ENCODE results near the gene CDK1.

The CDK1 gene

GRCh38 chr10:60799971-60800650 lies 21.8 kb downstream of the CDK1 start:
- WGBS, result 100% methylated on average over 1 of the region's 1 CpG
- no peaks in the 10 kb centered on the region for H3K27me3 ChIP-seq (ENCODE audit: insufficient read depth, low read length)

GRCh38 chr10:60800918-60801317 lies 22.6 kb downstream of the CDK1 start:
- no peaks in the 10 kb centered on the region for H3K9me3 ChIP-seq (ENCODE audit: insufficient read depth, low read depth, low read length)
- H3K36me3 ChIP-seq (ENCODE audit: insufficient read depth, low read length), result peaks cover 17% of the 10 kb centered on the region
- no peak overlapping the region for H3K4me3 ChIP-seq (ENCODE audit: low read length)
- no peak overlapping the region for H3K27ac ChIP-seq (ENCODE audit: low read depth, low read length)
- H3K4me1 ChIP-seq (ENCODE audit: insufficient read depth, low read length), result no peaks in the 10 kb centered on the region
- no peak overlapping the region for H3K9ac ChIP-seq (ENCODE audit: low read depth, low read length)
- H3K27me3 ChIP-seq (ENCODE audit: insufficient read depth, low read length), result no peaks in the 10 kb centered on the region

More at GRCh38 chr10:60799971-60800650, 21.8 kb downstream of the CDK1 start:
- Histone ChIP-seq H3K36me3 (ENCODE audit: insufficient read depth, low read length) (peaks cover 25% of the 10 kb centered on the region), H3K9ac (ENCODE audit: low read depth, low read length) (no peak overlapping the region), H3K4me1 (ENCODE audit: insufficient read depth, low read length) (no peaks in the 10 kb centered on the region), H3K4me3 (ENCODE audit: low read length) (no peak overlapping the region), H3K9me3 (ENCODE audit: insufficient read depth, low read depth, low read length) (no peaks in the 10 kb centered on the region), H3K27ac (ENCODE audit: low read depth, low read length) (no peak overlapping the region)

GRCh38 chr10:60801522-60801921 lies 23.2 kb downstream of the CDK1 start:
- 80% methylated on average over 1 of the region's 1 CpG for WGBS
- Histone ChIP-seq H3K36me3 (ENCODE audit: insufficient read depth, low read length) (peaks cover 12% of the 10 kb centered on the region), H3K4me1 (ENCODE audit: insufficient read depth, low read length) (no peaks in the 10 kb centered on the region), H3K9ac (ENCODE audit: low read depth, low read length) (no peak overlapping the region), H3K27ac (ENCODE audit: low read depth, low read length) (no peak overlapping the region), H3K4me3 (ENCODE audit: low read length) (no peak overlapping the region), H3K27me3 (ENCODE audit: insufficient read depth, low read length) (no peaks in the 10 kb centered on the region), H3K9me3 (ENCODE audit: insufficient read depth, low read depth, low read length) (no peaks in the 10 kb centered on the region)

GRCh38 chr10:60803433-60803832 lies 25.2 kb downstream of the CDK1 start:
- Histone ChIP-seq H3K9me3 (ENCODE audit: insufficient read depth, low read depth, low read length) (no peaks in the 10 kb centered on the region), H3K9ac (ENCODE audit: low read depth, low read length) (no peak overlapping the region), H3K4me1 (ENCODE audit: insufficient read depth, low read length) (no peaks in the 10 kb centered on the region), H3K27me3 (ENCODE audit: insufficient read depth, low read length) (no peaks in the 10 kb centered on the region), H3K36me3 (ENCODE audit: insufficient read depth, low read length) (no peaks in the 10 kb centered on the region), H3K27ac (ENCODE audit: low read depth, low read length) (no peak overlapping the region), H3K4me3 (ENCODE audit: low read length) (no peak overlapping the region)
- WGBS, result 79% methylated on average over 4 of the region's 5 CpGs

GRCh38 chr10:60803865-60804264 lies 25.6 kb downstream of the CDK1 start:
- Histone ChIP-seq H3K36me3 (ENCODE audit: insufficient read depth, low read length) (no peaks in the 10 kb centered on the region), H3K27me3 (ENCODE audit: insufficient read depth, low read length) (no peaks in the 10 kb centered on the region), H3K9ac (ENCODE audit: low read depth, low read length) (no peak overlapping the region), H3K4me3 (ENCODE audit: low read length) (no peak overlapping the region), H3K9me3 (ENCODE audit: insufficient read depth, low read depth, low read length) (no peaks in the 10 kb centered on the region), H3K4me1 (ENCODE audit: insufficient read depth, low read length) (no peaks in the 10 kb centered on the region), H3K27ac (ENCODE audit: low read depth, low read length) (no peak overlapping the region)
- WGBS, result 100% methylated on average over 1 of the region's 1 CpG

- no peaks in the 10 kb centered on the region for H3K36me3 ChIP-seq (ENCODE audit: insufficient read depth, low read length)
Measured at GRCh38 chr10:60806921-60807320, 28.6 kb downstream of the CDK1 start.

GRCh38 chr10:60807499-60807898 lies 29.2 kb downstream of the CDK1 start:
- H3K4me1 ChIP-seq (ENCODE audit: insufficient read depth, low read length), result no peaks in the 10 kb centered on the region
- no peak overlapping the region for H3K27ac ChIP-seq (ENCODE audit: low read depth, low read length)
- H3K9ac ChIP-seq (ENCODE audit: low read depth, low read length), result no peak overlapping the region
- no peaks in the 10 kb centered on the region for H3K36me3 ChIP-seq (ENCODE audit: insufficient read depth, low read length)
- H3K9me3 ChIP-seq (ENCODE audit: insufficient read depth, low read depth, low read length), result no peaks in the 10 kb centered on the region
- 95% methylated on average over 2 of the region's 2 CpGs for WGBS
- H3K4me3 ChIP-seq (ENCODE audit: low read length), result no peak overlapping the region
- H3K27me3 ChIP-seq (ENCODE audit: insufficient read depth, low read length), result no peaks in the 10 kb centered on the region

More at GRCh38 chr10:60806921-60807320, 28.6 kb downstream of the CDK1 start:
- Histone ChIP-seq H3K27ac (ENCODE audit: low read depth, low read length) (no peak overlapping the region), H3K27me3 (ENCODE audit: insufficient read depth, low read length) (no peaks in the 10 kb centered on the region), H3K4me3 (ENCODE audit: low read length) (no peak overlapping the region), H3K9ac (ENCODE audit: low read depth, low read length) (no peak overlapping the region), H3K9me3 (ENCODE audit: insufficient read depth, low read depth, low read length) (no peaks in the 10 kb centered on the region), H3K4me1 (ENCODE audit: insufficient read depth, low read length) (no peaks in the 10 kb centered on the region)
- WGBS, result 100% methylated on average over 3 of the region's 4 CpGs

GRCh38 chr10:60808036-60808435 lies 29.8 kb downstream of the CDK1 start:
- no peak overlapping the region for H3K9ac ChIP-seq (ENCODE audit: low read depth, low read length)
- 92% methylated on average over 3 of the region's 3 CpGs for WGBS
- H3K36me3 ChIP-seq (ENCODE audit: insufficient read depth, low read length), result no peaks in the 10 kb centered on the region
- H3K4me1 ChIP-seq (ENCODE audit: insufficient read depth, low read length), result no peaks in the 10 kb centered on the region
- no peaks in the 10 kb centered on the region for H3K27me3 ChIP-seq (ENCODE audit: insufficient read depth, low read length)
- no peaks in the 10 kb centered on the region for H3K9me3 ChIP-seq (ENCODE audit: insufficient read depth, low read depth, low read length)
- H3K27ac ChIP-seq (ENCODE audit: low read depth, low read length), result no peak overlapping the region
- H3K4me3 ChIP-seq (ENCODE audit: low read length), result no peak overlapping the region

- Histone ChIP-seq H3K27me3 (ENCODE audit: insufficient read depth, low read length) (no peaks in the 10 kb centered on the region), H3K36me3 (ENCODE audit: insufficient read depth, low read length) (no peaks in the 10 kb centered on the region), H3K4me3 (ENCODE audit: low read length) (no peak overlapping the region), H3K4me1 (ENCODE audit: insufficient read depth, low read length) (no peaks in the 10 kb centered on the region), H3K27ac (ENCODE audit: low read depth, low read length) (no peak overlapping the region), H3K9ac (ENCODE audit: low read depth, low read length) (no peak overlapping the region), H3K9me3 (ENCODE audit: insufficient read depth, low read depth, low read length) (no peaks in the 10 kb centered on the region)
- 92% methylated on average over 2 of the region's 3 CpGs for WGBS
Measured at GRCh38 chr10:60809157-60809556, 30.9 kb downstream of the CDK1 start.

GRCh38 chr10:60810437-60811182 lies 32.3 kb downstream of the CDK1 start:
- no peak overlapping the region for H3K4me3 ChIP-seq (ENCODE audit: low read length)
- no peaks in the 10 kb centered on the region for H3K36me3 ChIP-seq (ENCODE audit: insufficient read depth, low read length)
- no peaks in the 10 kb centered on the region for H3K4me1 ChIP-seq (ENCODE audit: insufficient read depth, low read length)
- H3K27ac ChIP-seq (ENCODE audit: low read depth, low read length), result no peak overlapping the region
- 90% methylated on average over 4 of the region's 4 CpGs for WGBS
- no peak overlapping the region for H3K9ac ChIP-seq (ENCODE audit: low read depth, low read length)
- no peaks in the 10 kb centered on the region for H3K27me3 ChIP-seq (ENCODE audit: insufficient read depth, low read length)
- H3K9me3 ChIP-seq (ENCODE audit: insufficient read depth, low read depth, low read length), result no peaks in the 10 kb centered on the region

GRCh38 chr10:60816628-60817397 lies 38.5 kb downstream of the CDK1 start:
- 26% methylated on average over 4 of the region's 5 CpGs for WGBS
- H3K4me3 ChIP-seq (ENCODE audit: low read length), result no peak overlapping the region
- H3K36me3 ChIP-seq (ENCODE audit: insufficient read depth, low read length), result no peaks in the 10 kb centered on the region
- no peak overlapping the region for H3K9ac ChIP-seq (ENCODE audit: low read depth, low read length)
- no peaks in the 10 kb centered on the region for H3K27me3 ChIP-seq (ENCODE audit: insufficient read depth, low read length)
- H3K4me1 ChIP-seq (ENCODE audit: insufficient read depth, low read length), result no peaks in the 10 kb centered on the region
- no peaks in the 10 kb centered on the region for H3K9me3 ChIP-seq (ENCODE audit: insufficient read depth, low read depth, low read length)
- H3K27ac ChIP-seq (ENCODE audit: low read depth, low read length), result no peak overlapping the region

Data from HUES64 (cell line).